ENCODE measurements around the gene LFNG. TPM values are rescaled to one million over a fixed set of nuclear protein-coding genes. Genes with fewer than 3 reads are reported as not detected.

LFNG gene
- total and polyA plus RNA-seq, 8 donors: 5.2 to 59.2 (median 11.0) TPM

GRCh38 chr7:2517678-2518507 lies 1.7 kb upstream of the LFNG start:
- no peak overlapping the region for H3K27ac ChIP-seq
- TF ChIP-seq CTCF (IDR thresholded peaks at IDR 0.05): no peak
- no peak overlapping the region for H3K4me3 ChIP-seq

GRCh38 chr7:2518737-2519118 lies 846 bp upstream of the LFNG start:
- Histone ChIP-seq H3K27ac (peak overlapping the region; percentile 14 to 74), H3K36me3 (no peaks in the 10 kb centered on the region), H3K9me3 (no peaks in the 10 kb centered on the region), H3K4me3 (peak overlapping the region; percentile 40 to 81), H3K4me1 (peaks cover 26 to 49% of the 10 kb centered on the region in 2 donors), H3K27me3 (peaks cover 0 to 16% of the 10 kb centered on the region in 2 donors)
- ATAC-seq (no peak), DNase-seq (no peak)
- intact Hi-C loops (cut with DNase I): no loop called here
- no peak for TF ChIP-seq CTCF (IDR thresholded peaks at IDR 0.05)

More at GRCh38 chr7:2517678-2518507, 1.7 kb upstream of the LFNG start:
- no peaks in the 10 kb centered on the region for H3K9me3 ChIP-seq
- DNase-seq (no peak), ATAC-seq (no peak)
- H3K4me1 ChIP-seq: peaks cover 18 to 40% of the 10 kb centered on the region in 2 donors
- peaks cover 0 to 16% of the 10 kb centered on the region in 2 donors for H3K27me3 ChIP-seq
- H3K36me3 ChIP-seq: no peaks in the 10 kb centered on the region
- intact Hi-C loops (cut with DNase I): no loop called here

GRCh38 chr7:2520131-2520760 lies 672 bp downstream of the LFNG start:
- no peak for TF ChIP-seq CTCF (IDR thresholded peaks at IDR 0.05)
- H3K9me3 ChIP-seq: no peaks in the 10 kb centered on the region
- H3K4me1 ChIP-seq: peaks cover 41 to 64% of the 10 kb centered on the region in 2 donors
- H3K4me3 ChIP-seq: peak overlapping the region; percentile 37 to 81
- peaks cover 0 to 5% of the 10 kb centered on the region in 2 donors for H3K36me3 ChIP-seq
- intact Hi-C loops (cut with DNase I): no loop called here
- no peak for ATAC-seq
- peak in 2 of 4 donors; percentile 61 to 89 for DNase-seq
- H3K27ac ChIP-seq: peak overlapping the region in 1 of 2 donors; percentile 82
- peaks cover 0 to 16% of the 10 kb centered on the region in 2 donors for H3K27me3 ChIP-seq

- no peak for TF ChIP-seq CTCF (IDR thresholded peaks at IDR 0.05)
- H3K9me3 ChIP-seq: no peaks in the 10 kb centered on the region
- no peak for ATAC-seq
- peaks cover 0 to 11% of the 10 kb centered on the region in 2 donors for H3K36me3 ChIP-seq
- peaks cover 46 to 70% of the 10 kb centered on the region in 2 donors for H3K4me1 ChIP-seq
- H3K27ac ChIP-seq: peak overlapping the region; percentile 82 to 85
- H3K4me3 ChIP-seq: peak overlapping the region; percentile 37 to 81
- peaks cover 0 to 16% of the 10 kb centered on the region in 2 donors for H3K27me3 ChIP-seq
- DNase-seq: no peak
- intact Hi-C loops (cut with DNase I): no loop called here
Measured at GRCh38 chr7:2520761-2521290, 1.3 kb downstream of the LFNG start.

- no peak for TF ChIP-seq CTCF (IDR thresholded peaks at IDR 0.05)
- Histone ChIP-seq H3K9me3 (no peaks in the 10 kb centered on the region), H3K27ac (peak overlapping the region; percentile 82 to 85), H3K4me1 (peaks cover 46 to 75% of the 10 kb centered on the region in 2 donors), H3K27me3 (peaks cover 0 to 16% of the 10 kb centered on the region in 2 donors), H3K36me3 (peaks cover 0 to 16% of the 10 kb centered on the region in 2 donors), H3K4me3 (peak overlapping the region; percentile 37 to 81)
- intact Hi-C loops (cut with DNase I): no loop called here
- ATAC-seq (no peak), DNase-seq (no peak)
Measured at GRCh38 chr7:2521341-2521745, 1.8 kb downstream of the LFNG start.

Measured in left lung (tissue), 10 donors.